Measurements from ENCODE around the gene DIPK1C.

DNA sequence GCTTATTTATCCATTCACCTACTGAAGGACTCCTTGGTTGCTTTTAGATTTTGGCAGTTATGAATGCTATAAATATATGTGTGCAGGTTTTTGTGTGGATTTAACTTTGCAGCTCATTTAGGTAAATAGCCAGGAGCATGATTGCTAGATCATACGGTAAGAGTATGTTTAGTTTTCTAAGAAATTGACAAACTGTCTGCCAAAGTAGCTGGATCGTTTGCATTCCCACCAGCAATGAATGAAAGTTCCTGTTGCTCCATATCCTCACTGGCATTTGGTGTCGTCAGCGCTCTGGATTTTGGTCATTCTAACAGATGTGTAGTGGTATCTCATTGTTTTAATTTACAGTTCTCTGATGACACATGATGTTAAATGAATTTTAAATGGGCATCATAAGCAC is 8.7 kb upstream of the DIPK1C start:
- TF ChIP-seq ATF7 (IDR thresholded peaks at IDR 0.05) (no peak), U2AF1 (optimal IDR thresholded peaks at IDR 0.05; ENCODE audit: low read depth, low read length) (no peak), SMAD2 (IDR thresholded peaks at IDR 0.05; ENCODE audit: low read depth, low read length) (no peak), ZKSCAN8 (CRISPR knock-in tag; IDR thresholded peaks at IDR 0.05) (no peak), POLR2A (conservative IDR thresholded peaks at IDR 0.05) (no peak), MAFK (IDR thresholded peaks at IDR 0.05; ENCODE audit: low read length) (no peak), CHD2 (IDR thresholded peaks at IDR 0.05; ENCODE audit: low read depth, low read length) (no peak), NRF1 (conservative IDR thresholded peaks at IDR 0.05 in 1 of 2, IDR thresholded peaks at IDR 0.05 in 1 of 2) (no peak), HMBOX1 (IDR thresholded peaks at IDR 0.05) (no peak), RFX5 (IDR thresholded peaks at IDR 0.05; ENCODE audit: low read depth, low read length) (no peak), HDAC1 (IDR thresholded peaks at IDR 0.05) (no peak)
- TF ChIP-seq, protein P1, sequence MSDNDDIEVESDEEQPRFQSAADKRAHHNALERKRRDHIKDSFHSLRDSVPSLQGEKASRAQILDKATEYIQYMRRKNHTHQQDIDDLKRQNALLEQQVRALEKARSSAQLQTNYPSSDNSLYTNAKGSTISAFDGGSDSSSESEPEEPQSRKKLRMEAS (CRISPR knock-in tag; IDR thresholded peaks at IDR 0.05): no peak
- TF ChIP-seq, protein P2, sequence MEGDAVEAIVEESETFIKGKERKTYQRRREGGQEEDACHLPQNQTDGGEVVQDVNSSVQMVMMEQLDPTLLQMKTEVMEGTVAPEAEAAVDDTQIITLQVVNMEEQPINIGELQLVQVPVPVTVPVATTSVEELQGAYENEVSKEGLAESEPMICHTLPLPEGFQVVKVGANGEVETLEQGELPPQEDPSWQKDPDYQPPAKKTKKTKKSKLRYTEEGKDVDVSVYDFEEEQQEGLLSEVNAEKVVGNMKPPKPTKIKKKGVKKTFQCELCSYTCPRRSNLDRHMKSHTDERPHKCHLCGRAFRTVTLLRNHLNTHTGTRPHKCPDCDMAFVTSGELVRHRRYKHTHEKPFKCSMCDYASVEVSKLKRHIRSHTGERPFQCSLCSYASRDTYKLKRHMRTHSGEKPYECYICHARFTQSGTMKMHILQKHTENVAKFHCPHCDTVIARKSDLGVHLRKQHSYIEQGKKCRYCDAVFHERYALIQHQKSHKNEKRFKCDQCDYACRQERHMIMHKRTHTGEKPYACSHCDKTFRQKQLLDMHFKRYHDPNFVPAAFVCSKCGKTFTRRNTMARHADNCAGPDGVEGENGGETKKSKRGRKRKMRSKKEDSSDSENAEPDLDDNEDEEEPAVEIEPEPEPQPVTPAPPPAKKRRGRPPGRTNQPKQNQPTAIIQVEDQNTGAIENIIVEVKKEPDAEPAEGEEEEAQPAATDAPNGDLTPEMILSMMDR (IDR thresholded peaks at IDR 0.05 in 2 of 3, conservative IDR thresholded peaks at IDR 0.05 in 1 of 3; ENCODE audit: insufficient read depth in 2 of 3, low read depth in 1 of 3, low read length in 3 of 3): no peak
